Posterior vena cava (tissue), 2 donors: ENCODE results near the gene SPACA5. TPM values are rescaled to one million over a fixed set of nuclear protein-coding genes. Genes with fewer than 3 reads are reported as not detected.
A peak's percentile ranks its signal among the peaks of the same experiment; 100 is the strongest.
"Not testable (repeated sequence)": the region's sequence is repeated elsewhere in the genome, so short reads cannot be mapped to it uniquely, and the experiment has no call there.

Experiments used
- DNase-seq: peaks from one replicate; pipeline ENCODE4 v3.0.0-alpha.2; 2020; ENCODE audit warnings: low spot score
- intact Hi-C, 2 donors: fragments of 100-400 bp; cut with DNase I; formaldehyde crosslinking; loops; one replicate each; pipeline versions ENCODE4 v1.14.1 to v1.14.2; 2022 to 2023
- total RNA-seq, 2 donors: library from RNA; stranded (reverse); fragmentation: NEBNext Ultra II Directional; extraction: Animal tissue kit (Norgen Biotek cat#: 25700); gene quantifications; one replicate each; pipeline ENCODE4 v1.2.1, GENCODE V29; 2021
- donor health status: DM: yes; HTN: yes; CAD: no.
- donor health status: DM: yes; HTN: yes; CAD: no.

The SPACA5 gene
- total RNA-seq, 2 donors from 2014 or later, result not detected

DNA sequence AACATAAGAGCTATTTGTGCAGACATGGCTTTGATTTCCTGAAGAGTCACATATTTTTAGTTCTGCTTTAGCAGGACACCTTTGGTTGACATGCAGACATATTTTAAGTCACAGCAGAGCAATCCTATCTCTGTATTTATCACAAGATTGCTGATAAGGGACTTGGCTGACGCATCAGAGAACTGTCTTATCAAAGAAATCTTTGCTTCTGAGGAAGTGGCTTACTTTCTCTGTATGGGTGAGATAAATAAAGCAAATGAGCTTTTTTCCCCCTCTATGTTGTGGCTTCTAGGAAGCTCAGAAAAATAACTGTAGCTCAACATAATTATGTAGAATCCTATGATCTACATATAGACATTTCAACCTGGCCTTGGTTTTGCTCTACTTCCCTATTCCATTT is 13.1 kb downstream of the SPACA5 start:
- intact Hi-C loops, result loop anchor here in 1 of 2 donors (10.0 kb wide), 1 partner anchor 165 kb away; no protein-coding TSS in a partner anchor
- DNase-seq, result not testable (repeated sequence)

DNA sequence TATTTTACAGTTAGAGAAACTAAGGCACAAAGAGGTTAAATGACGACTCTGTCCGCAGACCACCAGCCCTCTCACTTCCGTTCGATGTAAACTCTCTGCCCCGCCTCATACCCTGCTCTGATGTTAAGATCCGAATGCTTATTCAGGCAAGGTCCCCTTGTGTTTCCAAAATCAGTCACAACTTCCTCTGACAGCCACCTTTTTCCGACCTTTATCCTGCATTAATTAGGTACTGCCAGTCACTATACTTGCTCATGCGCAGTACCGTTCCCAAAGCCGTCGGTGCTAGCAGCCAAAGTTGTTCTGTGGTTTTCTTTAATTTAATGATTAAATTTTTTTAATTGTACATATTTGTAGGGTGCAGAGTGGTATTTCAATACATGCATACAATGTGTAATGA is 13.7 kb downstream of the SPACA5 start:
- intact Hi-C loops, result loop anchor here in 1 of 2 donors (10.0 kb wide), 1 partner anchor 166 kb away; no protein-coding TSS in a partner anchor
- not testable (repeated sequence) for DNase-seq

DNA sequence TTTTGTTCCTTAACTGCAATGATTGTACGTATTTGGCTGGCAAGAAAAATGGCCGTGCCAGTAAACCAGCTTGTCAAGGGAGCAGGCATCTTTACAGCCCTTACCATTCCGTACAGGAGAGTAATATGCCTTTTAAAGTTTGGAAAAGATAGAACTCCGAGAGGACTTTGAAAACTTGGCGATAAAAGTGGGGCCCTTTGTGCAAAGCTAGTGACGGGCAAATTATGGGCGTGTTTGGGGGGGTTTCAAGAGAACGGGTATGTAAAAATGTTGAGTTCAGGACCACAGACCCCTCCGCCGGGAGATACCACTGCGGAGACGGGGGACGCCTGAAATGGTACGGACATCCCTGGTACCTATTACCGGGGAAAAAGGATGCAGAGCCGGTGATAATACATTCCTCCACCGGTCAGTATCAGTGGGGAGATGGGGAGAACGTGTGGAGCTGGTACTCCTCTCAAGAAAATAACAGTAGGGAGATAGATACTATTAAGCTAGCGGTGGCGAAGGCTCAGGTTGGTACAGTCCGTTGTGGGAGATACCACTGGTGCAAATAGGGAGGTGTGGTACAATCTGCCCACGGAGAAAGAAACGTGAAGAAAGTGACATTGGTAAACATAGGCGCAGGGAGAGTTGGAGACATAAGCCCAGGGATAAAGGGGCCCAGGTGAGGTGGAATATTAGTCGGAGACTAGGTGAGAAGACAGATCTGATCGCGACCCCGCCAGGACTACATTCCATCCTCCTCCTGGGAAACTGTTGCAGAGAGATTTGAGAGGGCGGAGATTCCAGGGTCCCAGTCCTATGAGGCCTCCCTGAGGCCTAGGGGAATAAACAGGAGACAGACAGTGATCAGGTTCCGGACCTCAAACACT is 14.5 kb downstream of the SPACA5 start:
- DNase-seq, result peak; percentile 93
- intact Hi-C loops, result loop anchor here in 1 of 2 donors (10.0 kb wide), 1 partner anchor 166 kb away; no protein-coding TSS in a partner anchor

DNA sequence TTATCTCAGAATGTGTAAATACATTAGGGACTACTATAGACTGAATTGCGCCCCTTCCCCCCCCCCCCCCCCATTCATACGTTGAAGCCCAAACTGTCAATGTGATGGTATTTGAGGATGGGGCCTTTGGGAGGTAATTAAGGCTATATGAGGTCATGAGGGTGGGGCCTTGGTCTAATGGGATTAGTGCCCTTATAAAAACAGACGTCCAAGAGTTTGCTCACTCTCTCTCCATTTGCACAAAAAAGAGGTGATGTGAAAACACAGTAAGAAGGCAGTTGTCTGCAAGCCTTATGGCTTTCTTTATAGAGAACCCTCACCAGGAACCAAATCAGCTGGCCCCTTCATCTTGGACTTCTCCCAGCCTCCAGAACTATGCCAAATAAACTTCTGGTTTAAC is 15.3 kb downstream of the SPACA5 start:
- intact Hi-C loops, result loop anchor here in 1 of 2 donors (10.0 kb wide), 1 partner anchor 167 kb away; no protein-coding TSS in a partner anchor
- no peak for DNase-seq

DNA sequence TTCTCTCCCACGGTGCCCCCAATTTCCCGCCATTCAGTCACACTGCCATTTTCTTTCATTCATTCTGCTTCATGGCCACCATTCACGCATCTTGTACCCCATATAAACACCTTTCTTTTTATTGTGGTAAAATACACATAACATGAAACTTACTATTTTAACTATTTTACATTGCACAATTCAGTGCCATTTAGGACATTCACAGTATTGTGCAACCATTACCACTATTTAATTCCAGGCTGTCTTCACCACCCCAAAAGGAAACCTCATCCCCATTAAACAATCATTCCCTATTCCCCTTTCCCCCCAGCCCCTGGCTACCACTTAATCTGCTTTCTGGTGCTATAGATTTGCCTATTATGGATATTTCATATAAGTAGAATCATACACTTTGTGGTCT is 15.9 kb downstream of the SPACA5 start:
- intact Hi-C loops, result loop anchor here in 1 of 2 donors (10.0 kb wide), 1 partner anchor 168 kb away; no protein-coding TSS in a partner anchor
- no peak for DNase-seq

DNA sequence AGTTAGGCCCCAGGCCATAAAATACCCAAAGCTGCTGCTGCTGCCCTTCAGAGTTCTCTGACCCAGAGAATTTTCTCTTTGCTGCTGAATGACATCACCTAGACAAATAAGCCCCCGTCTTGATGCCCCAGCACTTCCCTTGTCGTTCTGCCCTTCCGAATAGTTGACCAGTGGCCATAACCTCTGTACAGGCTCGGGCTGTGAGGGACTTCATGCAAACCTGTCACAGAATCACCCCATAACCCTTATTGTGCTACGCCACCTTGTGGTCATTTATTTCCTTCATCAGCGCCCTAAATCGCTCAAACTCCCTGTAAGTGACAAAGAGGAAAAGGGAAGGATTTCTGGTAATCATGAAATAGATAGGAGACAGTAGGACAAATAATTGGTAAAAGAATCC is 18.8 kb downstream of the SPACA5 start:
- intact Hi-C loops, result loop anchor here in 1 of 2 donors (10.0 kb wide), 1 partner anchor 171 kb away; no protein-coding TSS in a partner anchor
- no peak for DNase-seq

DNA sequence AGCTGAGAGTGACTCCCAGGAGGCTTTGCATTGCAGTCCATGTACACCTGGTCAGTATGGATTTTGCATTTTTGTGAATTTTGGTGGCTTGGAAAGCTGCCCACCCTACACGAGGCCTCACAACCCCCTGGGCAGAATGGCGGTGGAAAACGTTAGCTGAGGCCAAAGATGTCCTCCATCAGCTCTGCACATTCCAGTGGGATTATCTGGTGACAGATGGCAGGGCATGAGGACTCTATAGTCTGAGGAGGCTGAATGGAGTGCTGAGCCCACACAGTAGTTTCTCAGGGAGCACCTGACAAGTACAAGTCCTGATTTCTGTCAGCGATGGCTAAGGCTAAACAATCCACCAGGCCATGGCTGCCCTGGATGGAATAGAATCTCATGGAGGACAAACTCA is 20.8 kb downstream of the SPACA5 start:
- DNase-seq, result not testable (repeated sequence)
- intact Hi-C loops, result loop anchor here in 1 of 2 donors (10.0 kb wide), 1 partner anchor 173 kb away; no protein-coding TSS in a partner anchor

DNA sequence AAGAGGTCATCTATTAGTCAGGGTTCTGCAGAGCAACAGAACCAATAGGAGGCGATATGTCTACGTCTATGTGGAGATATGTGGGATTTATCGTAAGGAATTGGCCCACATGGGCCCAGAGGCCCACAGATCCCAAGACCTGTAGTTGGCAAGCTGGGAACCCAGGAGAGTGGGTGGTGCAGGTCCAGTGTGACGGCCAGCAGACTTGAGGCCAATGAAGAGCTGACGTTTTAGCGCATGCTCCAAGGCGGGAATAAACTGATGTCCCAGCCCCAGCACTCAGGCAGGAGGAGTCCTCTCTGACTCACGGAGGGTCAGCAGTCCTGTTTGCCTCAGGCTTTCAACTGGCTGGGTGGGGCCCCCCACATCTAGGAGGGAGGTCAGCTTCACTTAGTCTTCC is 21.3 kb downstream of the SPACA5 start:
- intact Hi-C loops, result loop anchor here in 1 of 2 donors (10.0 kb wide), 1 partner anchor 173 kb away; no protein-coding TSS in a partner anchor
- no peak for DNase-seq

DNA sequence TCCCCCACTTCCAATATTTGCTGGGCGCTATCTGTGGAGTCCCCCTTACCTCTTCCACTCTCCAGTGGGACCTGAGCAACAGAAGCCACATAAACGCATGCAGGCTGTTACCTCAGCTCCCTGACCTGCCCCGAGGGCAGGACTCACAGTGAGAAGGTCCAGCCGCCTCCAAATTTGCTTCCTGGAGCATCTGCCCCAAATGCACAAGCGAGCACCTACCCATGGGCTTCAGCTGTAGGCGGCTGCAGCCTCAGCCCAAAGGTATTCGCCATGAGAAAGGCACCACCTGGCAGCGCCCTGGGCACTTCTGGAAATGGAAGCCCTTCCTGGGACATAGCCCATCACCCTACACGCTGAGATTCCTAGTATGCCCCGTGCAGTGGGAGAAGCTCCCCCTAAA is 23.4 kb downstream of the SPACA5 start:
- no peak for DNase-seq
- intact Hi-C loops, result no loop called here

DNA sequence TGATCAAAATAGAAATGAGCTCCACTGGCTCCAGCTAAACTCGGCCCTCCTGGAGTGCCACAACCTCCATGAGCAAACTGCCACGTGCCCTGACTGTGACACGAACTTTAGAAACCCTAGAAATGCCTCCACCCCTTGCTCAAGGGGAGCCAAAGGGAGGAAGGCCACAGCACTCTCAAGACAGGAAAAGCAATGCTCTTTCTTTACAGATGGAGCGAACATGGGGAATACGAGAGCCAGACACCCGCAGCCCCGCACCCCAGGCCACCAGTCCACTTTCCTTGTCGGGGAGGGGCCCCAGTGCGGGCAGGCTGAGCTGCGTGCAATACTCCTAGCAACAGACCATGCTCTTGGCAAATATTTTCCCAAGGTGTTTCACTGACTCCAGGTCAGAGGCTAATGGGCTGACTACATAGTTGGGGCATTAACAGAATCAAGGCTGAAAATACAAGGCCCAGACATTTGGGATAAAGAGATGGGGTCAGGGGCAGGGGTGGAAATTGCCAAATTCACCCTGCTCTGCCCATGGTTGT is 23.9 kb downstream of the SPACA5 start:
- intact Hi-C loops, DNase-seq: not testable (repeated sequence)

DNA sequence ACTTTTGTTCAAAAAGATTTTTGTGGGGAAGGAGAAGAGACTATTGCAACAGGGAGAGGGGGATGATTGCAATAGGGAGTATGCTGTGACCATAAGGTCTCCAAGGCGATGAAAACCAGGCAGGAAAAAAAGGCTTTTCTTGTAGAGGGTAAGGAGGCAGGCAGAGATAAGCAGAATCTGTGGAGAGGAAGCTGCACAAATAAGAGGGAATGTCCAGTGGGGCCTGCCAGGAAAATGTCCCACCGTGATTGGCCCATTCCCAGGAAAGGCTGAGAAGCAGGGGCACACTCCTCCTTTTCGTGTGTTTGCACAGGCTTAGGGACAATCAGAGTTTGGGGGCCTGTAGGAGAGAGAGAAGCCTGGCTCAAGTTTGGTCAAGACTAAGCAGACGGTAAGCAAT is 29.1 kb downstream of the SPACA5 start:
- DNase-seq, result no peak
- intact Hi-C loops, result no loop called here

DNA sequence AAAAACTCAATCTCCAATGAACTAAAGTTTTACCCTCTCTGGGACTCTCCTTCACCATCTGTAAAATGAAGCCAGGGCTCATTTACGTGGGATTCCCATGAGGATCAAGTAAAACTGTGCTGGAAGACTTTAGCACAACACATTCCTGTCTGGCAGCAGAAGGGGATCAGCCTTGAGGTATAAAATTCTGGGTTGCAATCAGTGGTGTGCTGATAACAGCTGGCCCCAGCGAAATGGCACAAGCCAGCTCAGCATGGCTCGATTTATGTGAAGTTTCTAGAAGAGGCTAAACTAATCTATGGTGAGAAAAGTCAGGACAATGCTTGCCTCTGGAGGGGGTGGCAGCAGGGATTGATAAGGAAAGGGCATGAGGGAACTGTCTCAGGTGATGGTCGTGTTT is 36.3 kb downstream of the SPACA5 start:
- intact Hi-C loops, result no loop called here

DNA sequence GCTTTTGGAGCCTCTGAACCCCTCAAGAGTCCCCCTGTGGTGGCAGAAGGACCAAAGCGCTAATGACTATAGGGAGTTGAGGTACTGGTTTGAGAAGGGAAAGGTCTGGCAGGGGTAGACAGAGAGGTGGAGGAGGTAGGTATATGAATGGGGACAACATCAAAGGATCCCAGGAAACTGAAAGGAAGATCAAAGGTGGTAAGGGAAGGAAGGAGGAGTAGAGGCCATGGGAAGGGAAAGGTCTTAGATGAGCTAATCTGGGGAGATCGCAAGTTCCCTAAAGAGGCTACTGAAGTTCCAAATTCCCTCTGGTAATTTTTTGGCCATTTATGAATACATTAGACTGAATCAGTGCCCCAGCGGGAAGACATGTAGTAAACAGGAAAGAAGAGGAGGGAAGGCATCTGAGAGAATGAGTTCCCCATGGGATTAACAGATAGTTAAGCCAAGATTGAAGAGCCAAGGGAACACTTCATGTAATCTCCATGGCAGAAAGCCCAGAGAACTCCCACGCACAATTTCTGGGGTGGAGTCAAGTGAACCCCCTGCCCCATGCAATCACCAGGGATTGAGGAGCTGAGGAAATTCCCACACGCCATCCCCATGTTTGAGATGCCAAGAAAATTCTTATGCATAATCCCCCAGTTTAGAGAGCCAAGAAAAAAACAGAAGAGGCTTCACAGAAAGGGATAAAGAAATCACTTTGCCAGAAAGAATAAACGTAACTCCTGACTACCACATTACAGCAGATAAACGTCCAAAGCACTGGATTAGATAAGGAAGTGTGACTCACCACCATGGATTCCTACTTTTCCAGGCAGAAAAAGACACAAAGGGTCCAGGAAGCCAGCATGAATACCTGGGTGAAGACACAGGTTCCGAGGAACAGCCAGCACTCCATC is 38.9 kb downstream of the SPACA5 start:
- DNase-seq, result no peak
- intact Hi-C loops, result no loop called here

More for the DNA sequence above, 36.3 kb downstream of the SPACA5 start:
- DNase-seq, result no peak

DNA sequence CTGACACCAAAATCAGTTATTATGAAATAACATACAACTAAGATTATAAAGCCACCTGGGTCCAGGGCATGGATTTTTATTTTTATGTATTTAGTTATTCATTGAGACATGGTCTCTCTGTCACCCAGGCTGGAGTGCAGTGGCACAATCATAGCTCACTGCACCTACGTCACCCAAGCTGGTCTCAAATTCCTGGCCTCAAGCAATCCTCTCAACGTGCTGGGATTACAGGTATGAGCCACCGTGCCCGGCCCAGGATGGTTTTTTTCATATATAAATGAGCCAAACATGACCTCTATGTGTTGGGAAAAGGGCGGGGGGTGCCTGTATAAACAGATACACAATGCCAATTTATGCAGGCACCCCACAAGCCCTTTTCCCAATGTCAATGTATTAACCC is 40.1 kb downstream of the SPACA5 start:
- intact Hi-C loops, result no loop called here
- DNase-seq, result no peak

DNA sequence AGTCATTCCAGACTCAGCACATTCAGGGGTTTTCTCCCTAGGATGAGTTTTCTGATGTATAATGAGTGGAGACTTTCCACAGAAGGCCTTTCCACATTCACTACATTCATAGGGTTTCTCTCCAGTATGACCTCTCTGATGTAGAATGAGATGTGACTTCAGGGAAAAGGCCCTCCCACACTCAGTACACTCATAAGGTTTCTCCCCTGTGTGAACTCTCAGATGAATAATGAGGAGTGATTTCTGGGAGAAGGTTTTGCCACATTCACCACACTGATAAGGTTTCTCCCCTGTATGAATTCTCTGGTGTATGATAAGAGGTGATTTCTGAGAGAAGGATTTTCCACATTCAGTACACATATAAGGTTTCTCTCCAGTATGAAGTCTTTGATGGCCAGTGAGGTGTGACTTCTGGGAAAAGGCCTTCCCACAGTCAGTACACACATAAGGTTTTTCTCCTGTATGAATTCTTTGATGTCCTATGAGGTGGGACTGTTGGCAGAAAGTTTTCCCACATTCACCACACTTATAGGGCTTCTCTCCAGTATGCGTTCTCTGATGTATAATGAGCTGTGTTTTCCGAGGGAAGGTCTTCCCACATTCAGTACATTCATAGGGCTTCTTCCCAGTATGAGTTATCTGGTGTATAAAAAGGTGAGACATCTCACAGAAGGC is 52.0 kb downstream of the SPACA5 start:
- intact Hi-C loops, result no loop called here
- no peak for DNase-seq

DNA sequence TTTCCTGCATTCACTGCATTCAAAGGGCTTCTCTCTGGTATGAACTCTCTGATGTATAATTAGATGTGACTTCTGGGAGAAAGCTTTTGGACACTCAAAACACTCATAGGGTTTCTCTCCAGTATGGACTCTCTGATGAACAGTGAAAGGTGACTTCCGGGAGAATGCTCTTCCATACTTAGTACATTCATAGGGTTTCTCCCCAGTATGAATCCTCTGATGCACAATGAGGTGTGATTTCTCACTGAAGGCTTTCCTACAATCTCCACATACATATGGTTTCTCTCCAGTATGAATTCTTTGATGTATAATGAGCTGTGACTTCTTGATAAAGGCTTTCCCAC is 52.5 kb downstream of the SPACA5 start:
- intact Hi-C loops, result no loop called here
- no peak for DNase-seq
